CD4-positive, alpha-beta T cell (primary cell): Measurements from ENCODE around the gene TEAD4. TPM values are rescaled to one million over a fixed set of nuclear protein-coding genes. Genes with fewer than 3 reads are reported as not detected.

Experiments used
- ATAC-seq: fragments of 200-7000 bp; cut with Tn5 transposase; one replicate; pipeline ENCODE4 v1.10.0; 2022; ENCODE audit warnings: mild to moderate bottlenecking; ENCODE audit not compliant: poor library complexity
- CTCF ChIA-PET: fragments of 350-600 bp; sonication (Branson Sonifier 250); formaldehyde crosslinking; loops from one replicate; lab custom pipeline; 2021; ENCODE audit warnings: antibody characterized with exemption, inconsistent platforms; lab: Charles Lee
- POLR2A ChIA-PET: fragments of 350-600 bp; sonication (Branson Sonifier 250); formaldehyde crosslinking; loops from one replicate; lab custom pipeline; 2021; ENCODE audit warnings: antibody characterized with exemption, inconsistent platforms; lab: Charles Lee
- DNase-seq, 14 experiments: peaks; one replicate each; pipeline ENCODE4 v3.0.0-alpha.2; 2013 to 2020; ENCODE audit warnings: mixed read lengths in 2 of 14
- H3K27ac ChIP-seq, 2 donors: one replicate each; pipeline versions ENCODE4 v1.5.1 to v1.7.0; 2013; ENCODE audit warnings: low read length in 2 of 2, low read depth in 1 of 2, mild to moderate bottlenecking in 1 of 2
- H3K27me3 ChIP-seq, 2 experiments: 1 replicate in 1 of 2; 2 replicates in 1 of 2; pipeline versions ENCODE4 v1.6.1 to v1.7.0; 2013; ENCODE audit warnings: low read length in 2 of 2, control low read depth in 1 of 2, mild to moderate bottlenecking in 1 of 2, moderate library complexity in 1 of 2; ENCODE audit not compliant: insufficient read depth in 2 of 2, control insufficient read depth in 1 of 2
- H3K36me3 ChIP-seq: one replicate; pipeline ENCODE4 v1.6.1; 2013; ENCODE audit warnings: low read length, control low read depth; ENCODE audit not compliant: insufficient read depth
- H3K4me1 ChIP-seq: one replicate; pipeline ENCODE4 v1.6.1; 2013; ENCODE audit warnings: low read length, control low read depth; ENCODE audit not compliant: insufficient read depth
- H3K4me3 ChIP-seq: one replicate; pipeline ENCODE4 v1.5.1; 2013; ENCODE audit warnings: mild to moderate bottlenecking, low read length, moderate library complexity
- H3K9me3 ChIP-seq, 2 experiments: 1 replicate in 1 of 2; 2 replicates in 1 of 2; pipeline versions ENCODE4 v1.6.1 to v1.7.0; 2013; ENCODE audit warnings: low read length in 2 of 2, mild to moderate bottlenecking in 2 of 2, control low read depth in 1 of 2, moderate library complexity in 1 of 2; ENCODE audit not compliant: control insufficient read depth in 1 of 2, insufficient read depth in 1 of 2
- H3K27ac Mint-ChIP-seq: one replicate; pipeline ENCODE4 v1.8.0; 2020; ENCODE audit warnings: mixed read lengths
- H3K27me3 Mint-ChIP-seq: one replicate; pipeline ENCODE4 v1.8.0; 2021; ENCODE audit warnings: mixed read lengths
- H3K36me3 Mint-ChIP-seq: one replicate; pipeline ENCODE4 v1.8.0; 2021; ENCODE audit warnings: low read depth, mixed read lengths
- H3K4me1 Mint-ChIP-seq: one replicate; pipeline ENCODE4 v1.8.0; 2021; ENCODE audit warnings: low read depth, mixed read lengths
- H3K4me3 Mint-ChIP-seq: one replicate; pipeline ENCODE4 v1.8.0; 2020; ENCODE audit warnings: mild to moderate bottlenecking, mixed read lengths
- H3K9me3 Mint-ChIP-seq: one replicate; pipeline ENCODE4 v1.8.0; 2020; ENCODE audit warnings: mixed read lengths
- intact Hi-C, 2 experiments: fragments of 100-400 bp; cut with DNase I in 1 of 2; cut with micrococcal nuclease in 1 of 2; formaldehyde crosslinking; loops; one replicate each; pipeline versions ENCODE4 v1.15.1 to v1.9.0; 2023 to 2025; cut with DNase I, micrococcal nuclease
- total RNA-seq, 174 experiments: library from RNA in 2 of 174; stranded (reverse) in 2 of 174; gene quantifications; one replicate each; pipeline ENCODE4 v1.2.3 and lab custom pipeline; 2021 to 2026
- TF ChIP-seq, protein P1 (sequence below): fragments of 200-600 bp; IDR thresholded peaks from one replicate; pipeline ENCODE4 v1.8.0; 2022; ENCODE audit warnings: antibody characterized with exemption, mild to moderate bottlenecking

Gene TEAD4
- total RNA-seq, 2 experiments from 2014 or later, result not detected

- H3K9me3 ChIP-seq, result peaks cover 0 to 6% of the 10 kb centered on the region in 2 experiments
- ATAC-seq, result no peak
- intact Hi-C loops, result no loop called here
- ChIA-PET POLR2A (interaction anchor here (0.5 kb wide), 1 partner anchor 41 kb away, joined by 3 read pairs; no protein-coding TSS in a partner anchor), CTCF (no interaction called here)
- H3K4me3 ChIP-seq, result no peak overlapping the region
- no peaks in the 10 kb centered on the region for H3K36me3 Mint-ChIP-seq
- no peaks in the 10 kb centered on the region for H3K36me3 ChIP-seq
- no peak for DNase-seq
- H3K27me3 ChIP-seq, result peaks cover 0 to 3% of the 10 kb centered on the region in 2 experiments
- H3K9me3 Mint-ChIP-seq, result no peaks in the 10 kb centered on the region
- no peak overlapping the region for H3K27ac Mint-ChIP-seq
- no peaks in the 10 kb centered on the region for H3K4me1 Mint-ChIP-seq
- no peak overlapping the region for H3K4me3 Mint-ChIP-seq
- TF ChIP-seq, protein P1, sequence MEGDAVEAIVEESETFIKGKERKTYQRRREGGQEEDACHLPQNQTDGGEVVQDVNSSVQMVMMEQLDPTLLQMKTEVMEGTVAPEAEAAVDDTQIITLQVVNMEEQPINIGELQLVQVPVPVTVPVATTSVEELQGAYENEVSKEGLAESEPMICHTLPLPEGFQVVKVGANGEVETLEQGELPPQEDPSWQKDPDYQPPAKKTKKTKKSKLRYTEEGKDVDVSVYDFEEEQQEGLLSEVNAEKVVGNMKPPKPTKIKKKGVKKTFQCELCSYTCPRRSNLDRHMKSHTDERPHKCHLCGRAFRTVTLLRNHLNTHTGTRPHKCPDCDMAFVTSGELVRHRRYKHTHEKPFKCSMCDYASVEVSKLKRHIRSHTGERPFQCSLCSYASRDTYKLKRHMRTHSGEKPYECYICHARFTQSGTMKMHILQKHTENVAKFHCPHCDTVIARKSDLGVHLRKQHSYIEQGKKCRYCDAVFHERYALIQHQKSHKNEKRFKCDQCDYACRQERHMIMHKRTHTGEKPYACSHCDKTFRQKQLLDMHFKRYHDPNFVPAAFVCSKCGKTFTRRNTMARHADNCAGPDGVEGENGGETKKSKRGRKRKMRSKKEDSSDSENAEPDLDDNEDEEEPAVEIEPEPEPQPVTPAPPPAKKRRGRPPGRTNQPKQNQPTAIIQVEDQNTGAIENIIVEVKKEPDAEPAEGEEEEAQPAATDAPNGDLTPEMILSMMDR, result no peak
- H3K27me3 Mint-ChIP-seq, result no peaks in the 10 kb centered on the region
- H3K27ac ChIP-seq, result no peak overlapping the region
- no peaks in the 10 kb centered on the region for H3K4me1 ChIP-seq
These were observed 58.1 kb downstream of the TEAD4 start for GRCh38 chr12:3017281-3017680.

DNA sequence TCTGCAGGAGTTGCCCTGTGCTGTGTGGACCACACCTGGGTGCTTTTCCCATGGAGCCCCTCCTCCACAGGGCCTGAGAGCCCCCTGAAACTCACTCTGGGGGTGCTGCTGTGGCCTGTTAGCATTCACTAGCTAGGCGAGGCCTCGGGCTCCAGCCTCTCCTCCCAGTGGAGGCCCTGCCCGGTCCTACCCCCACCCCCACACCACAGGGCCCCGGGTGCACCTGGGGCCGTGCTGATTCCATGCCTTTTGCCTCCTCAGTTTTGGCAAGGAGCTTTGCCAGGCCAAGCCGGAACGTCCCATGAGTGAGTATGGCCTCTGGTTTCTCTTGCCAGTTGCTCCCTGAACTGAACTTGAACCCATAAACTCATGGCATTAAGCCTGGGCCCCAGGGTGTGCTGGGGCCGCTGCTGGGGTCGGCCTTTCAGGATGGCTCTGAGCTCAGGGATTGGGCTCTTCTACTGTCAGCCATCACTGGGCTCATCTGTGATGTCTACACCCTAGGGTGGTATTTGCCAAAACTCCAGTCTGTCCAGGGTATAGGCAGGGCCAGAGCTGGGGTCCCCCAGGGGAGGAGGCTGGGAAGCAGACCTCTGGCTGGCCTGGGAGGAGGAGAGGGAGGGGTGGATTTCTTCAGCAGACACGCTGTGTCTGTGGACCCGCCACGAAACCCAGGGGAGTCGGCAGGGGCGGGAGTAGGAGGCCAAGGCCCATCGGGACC is 59.2 kb downstream of the TEAD4 start:
- TF ChIP-seq, protein P1, result no peak
- Histone ChIP-seq H3K4me3 (no peak overlapping the region), H3K36me3 (no peaks in the 10 kb centered on the region), H3K4me1 (no peaks in the 10 kb centered on the region), H3K9me3 (peaks cover 0 to 6% of the 10 kb centered on the region in 2 experiments), H3K27me3 (peaks cover 0 to 3% of the 10 kb centered on the region in 2 experiments), H3K27ac (no peak overlapping the region)
- no peaks in the 10 kb centered on the region for H3K36me3 Mint-ChIP-seq
- no peaks in the 10 kb centered on the region for H3K4me1 Mint-ChIP-seq
- no peak overlapping the region for H3K27ac Mint-ChIP-seq
- intact Hi-C loops, result no loop called here
- H3K27me3 Mint-ChIP-seq, result no peaks in the 10 kb centered on the region
- CTCF ChIA-PET, result no interaction called here
- no peak for DNase-seq
- POLR2A ChIA-PET, result no interaction called here
- no peaks in the 10 kb centered on the region for H3K9me3 Mint-ChIP-seq
- ATAC-seq, result no peak
- no peak overlapping the region for H3K4me3 Mint-ChIP-seq

GRCh38 chr12:3019005-3019680 is 59.9 kb downstream of the TEAD4 start:
- Histone ChIP-seq H3K9me3 (peaks cover 0 to 6% of the 10 kb centered on the region in 2 experiments), H3K4me1 (no peaks in the 10 kb centered on the region), H3K27ac (no peak overlapping the region), H3K36me3 (no peaks in the 10 kb centered on the region), H3K4me3 (no peak overlapping the region), H3K27me3 (peaks cover 0 to 3% of the 10 kb centered on the region in 2 experiments)
- H3K9me3 Mint-ChIP-seq, result no peaks in the 10 kb centered on the region
- intact Hi-C loops, result no loop called here
- no peak overlapping the region for H3K4me3 Mint-ChIP-seq
- TF ChIP-seq, protein P1, result no peak
- ChIA-PET CTCF (no interaction called here), POLR2A (no interaction called here)
- H3K27ac Mint-ChIP-seq, result no peak overlapping the region
- no peaks in the 10 kb centered on the region for H3K36me3 Mint-ChIP-seq
- no peak for ATAC-seq
- H3K4me1 Mint-ChIP-seq, result no peaks in the 10 kb centered on the region
- DNase-seq, result no peak
- H3K27me3 Mint-ChIP-seq, result no peaks in the 10 kb centered on the region
